NCI-H510A treated with DMSO at 0.1 percent for 48 hours (cell line): ENCODE data around the gene ATXN7L1.
"Not testable (repeated sequence)": the region's sequence is repeated elsewhere in the genome, so short reads cannot be mapped to it uniquely, and the experiment has no call there.

Experiments
- DNase-seq: peaks from one replicate; lab custom pipeline; 2025; lab: John Stamatoyannopoulos, UW

Gene ATXN7L1

DNA sequence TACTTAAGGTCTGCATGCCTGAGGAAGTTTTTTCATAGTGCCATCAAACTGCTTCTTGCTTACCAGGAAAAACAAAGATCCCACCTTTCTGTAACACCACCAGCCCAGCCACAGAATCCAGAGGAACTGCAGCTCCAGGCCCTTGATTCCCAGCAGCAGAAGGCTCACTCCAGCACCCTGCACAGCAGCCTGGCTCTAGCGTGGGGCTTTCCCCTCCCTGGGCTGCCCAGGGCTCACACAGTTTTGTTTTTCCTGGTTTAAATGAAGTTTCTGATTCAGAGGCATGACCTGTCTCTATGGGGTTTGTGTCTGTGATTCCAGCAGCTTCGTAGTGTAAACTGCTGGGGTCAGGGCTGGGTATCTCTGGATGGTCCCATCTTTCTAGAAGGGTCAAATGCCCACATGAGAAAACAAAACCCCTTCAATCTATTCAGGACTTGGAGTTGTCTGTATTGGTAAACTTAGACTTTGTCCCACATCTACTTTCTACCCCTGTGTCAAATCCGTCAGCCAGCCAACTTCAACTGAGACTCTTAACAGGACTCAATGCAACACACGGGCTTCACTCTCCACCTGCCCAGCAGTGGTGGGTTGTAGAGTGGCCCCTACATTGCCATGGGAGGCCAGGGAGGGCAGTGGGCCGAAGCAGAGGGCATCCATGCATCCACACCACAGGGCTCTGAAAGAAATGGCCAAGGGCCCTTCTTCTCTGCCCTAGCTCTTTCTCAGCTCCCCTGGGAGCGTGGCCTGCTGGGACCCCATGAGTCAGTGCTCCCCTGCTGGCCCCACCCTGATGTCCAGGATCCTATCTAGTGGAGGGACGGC is 73.6 kb downstream of the ATXN7L1 start:
- DNase-seq = no peak

DNA sequence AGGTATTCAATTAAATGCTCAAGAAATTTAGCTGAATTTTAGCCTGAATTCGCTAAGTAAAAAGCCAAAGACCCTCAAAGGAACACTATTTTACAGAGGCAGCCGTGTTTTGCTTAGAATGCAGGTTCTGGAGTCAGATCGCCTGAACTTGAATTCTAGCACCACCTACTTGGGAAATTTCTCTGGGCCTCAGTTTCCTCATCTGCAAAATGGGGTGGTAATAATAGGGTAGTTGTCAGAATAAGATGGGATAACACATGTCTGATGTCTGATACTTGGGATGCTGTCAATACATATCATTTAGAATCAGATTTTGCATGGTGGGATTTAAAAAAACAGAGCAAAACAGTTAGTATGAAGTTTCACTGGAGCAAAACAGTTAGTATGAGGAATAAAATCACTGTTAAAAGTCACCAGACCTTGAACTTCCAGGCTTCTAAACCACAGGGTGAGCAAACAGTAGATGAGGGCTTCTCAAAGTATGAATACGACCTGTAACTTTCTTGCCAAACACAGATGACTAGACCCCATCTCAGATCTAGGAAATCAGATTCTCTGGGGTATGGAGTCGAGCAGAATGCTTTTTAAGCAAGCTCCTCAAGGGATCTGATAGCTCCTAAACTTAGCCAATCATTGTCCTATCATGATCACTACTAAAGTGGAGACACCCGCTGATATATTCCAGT is 75.4 kb downstream of the ATXN7L1 start:
- DNase-seq = no peak

DNA sequence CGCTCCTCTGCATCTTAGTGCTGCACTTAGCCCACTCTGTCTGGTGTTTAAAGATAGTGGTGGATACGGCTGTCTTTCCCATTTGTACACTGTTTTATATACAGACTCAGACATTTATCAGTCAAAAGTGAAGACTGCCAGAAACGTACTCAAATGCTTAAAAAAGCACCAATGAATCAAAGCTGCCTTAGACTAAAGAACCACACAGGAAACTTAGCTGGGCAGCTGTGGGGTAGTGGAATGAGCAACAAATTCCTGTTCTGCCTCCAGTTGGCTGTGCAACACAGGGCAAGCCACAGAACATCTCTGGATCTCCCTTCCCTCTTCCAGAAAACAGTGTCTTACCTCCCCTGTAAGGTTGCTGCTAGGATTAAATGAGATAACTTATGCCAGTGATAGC is 76.0 kb downstream of the ATXN7L1 start:
- no peak for DNase-seq

DNA sequence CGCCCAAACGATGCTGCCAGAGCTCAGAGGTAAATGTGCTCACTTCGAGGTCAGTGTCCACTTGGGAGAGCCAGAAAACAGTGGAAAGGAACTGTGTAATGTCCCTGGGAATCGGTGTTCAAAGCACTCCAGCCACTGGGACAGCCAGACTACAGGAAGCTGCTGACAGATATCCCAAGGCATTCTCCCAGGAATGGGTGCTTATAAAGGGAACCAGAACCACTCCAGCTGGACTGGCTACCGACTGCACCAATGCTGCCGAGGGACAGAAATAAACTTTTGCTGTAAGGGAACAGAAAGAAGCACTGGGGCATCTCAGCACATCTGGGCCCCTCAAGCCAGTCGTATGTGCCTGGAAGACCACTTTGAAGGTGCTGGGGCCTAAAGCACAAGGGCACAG is 76.7 kb downstream of the ATXN7L1 start:
- no peak for DNase-seq

DNA sequence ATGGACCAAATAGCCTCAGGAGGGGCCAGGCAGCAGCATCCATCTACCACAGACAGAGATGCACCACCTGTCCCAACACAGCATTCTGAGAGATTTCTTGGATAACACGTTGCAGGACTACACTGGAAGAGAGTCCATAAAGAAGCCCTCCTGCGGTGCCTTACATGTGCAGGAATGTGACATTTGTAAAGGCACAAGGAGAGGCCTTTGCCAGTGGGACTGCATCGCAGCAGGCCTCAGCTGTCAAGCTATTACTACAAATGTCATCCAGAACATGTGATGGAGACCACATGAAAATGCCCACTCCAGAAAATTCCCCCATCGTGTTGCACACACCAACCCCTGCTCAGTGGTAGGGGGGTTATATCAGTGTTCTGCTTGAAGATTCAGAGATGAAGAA is 77.4 kb downstream of the ATXN7L1 start:
- DNase-seq = no peak

DNA sequence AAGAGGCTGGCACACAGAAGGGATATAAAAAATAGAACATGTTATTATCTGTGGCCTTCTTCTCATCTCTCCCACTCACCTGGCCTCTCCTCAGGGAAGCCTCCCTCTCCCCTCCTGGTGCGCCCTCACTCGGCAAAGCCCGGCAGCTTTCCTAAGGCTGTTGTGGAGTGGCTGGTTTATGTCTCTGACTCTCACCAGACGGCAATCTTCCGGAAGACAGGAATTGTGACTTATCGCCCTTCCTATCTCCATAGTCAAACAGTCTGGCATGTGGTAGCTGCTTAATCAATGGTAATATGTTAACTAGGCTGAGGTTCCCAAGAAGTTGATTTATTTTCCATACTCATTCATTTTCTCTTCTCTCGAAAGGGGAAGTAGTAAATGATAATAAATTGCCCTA is 78.7 kb downstream of the ATXN7L1 start:
- no peak for DNase-seq

DNA sequence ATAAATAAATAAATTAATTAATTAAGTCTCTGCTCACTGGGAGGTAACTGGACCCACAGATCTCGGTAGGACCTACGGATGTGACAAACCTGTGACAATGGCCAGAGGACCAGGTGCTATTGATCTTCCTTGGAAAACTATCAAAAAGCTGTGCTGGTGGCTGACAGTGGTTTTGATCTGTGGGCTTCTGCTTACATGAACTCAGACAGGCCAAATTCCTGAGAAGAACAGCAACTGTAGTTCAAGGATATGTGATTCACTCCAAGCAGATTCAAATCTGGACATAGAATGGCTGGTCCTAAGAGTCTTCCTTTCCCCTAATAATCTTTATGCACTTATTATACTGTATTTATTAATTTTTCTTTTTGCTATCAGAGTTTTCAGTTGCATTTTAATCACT is 80.0 kb downstream of the ATXN7L1 start:
- no peak for DNase-seq

DNA sequence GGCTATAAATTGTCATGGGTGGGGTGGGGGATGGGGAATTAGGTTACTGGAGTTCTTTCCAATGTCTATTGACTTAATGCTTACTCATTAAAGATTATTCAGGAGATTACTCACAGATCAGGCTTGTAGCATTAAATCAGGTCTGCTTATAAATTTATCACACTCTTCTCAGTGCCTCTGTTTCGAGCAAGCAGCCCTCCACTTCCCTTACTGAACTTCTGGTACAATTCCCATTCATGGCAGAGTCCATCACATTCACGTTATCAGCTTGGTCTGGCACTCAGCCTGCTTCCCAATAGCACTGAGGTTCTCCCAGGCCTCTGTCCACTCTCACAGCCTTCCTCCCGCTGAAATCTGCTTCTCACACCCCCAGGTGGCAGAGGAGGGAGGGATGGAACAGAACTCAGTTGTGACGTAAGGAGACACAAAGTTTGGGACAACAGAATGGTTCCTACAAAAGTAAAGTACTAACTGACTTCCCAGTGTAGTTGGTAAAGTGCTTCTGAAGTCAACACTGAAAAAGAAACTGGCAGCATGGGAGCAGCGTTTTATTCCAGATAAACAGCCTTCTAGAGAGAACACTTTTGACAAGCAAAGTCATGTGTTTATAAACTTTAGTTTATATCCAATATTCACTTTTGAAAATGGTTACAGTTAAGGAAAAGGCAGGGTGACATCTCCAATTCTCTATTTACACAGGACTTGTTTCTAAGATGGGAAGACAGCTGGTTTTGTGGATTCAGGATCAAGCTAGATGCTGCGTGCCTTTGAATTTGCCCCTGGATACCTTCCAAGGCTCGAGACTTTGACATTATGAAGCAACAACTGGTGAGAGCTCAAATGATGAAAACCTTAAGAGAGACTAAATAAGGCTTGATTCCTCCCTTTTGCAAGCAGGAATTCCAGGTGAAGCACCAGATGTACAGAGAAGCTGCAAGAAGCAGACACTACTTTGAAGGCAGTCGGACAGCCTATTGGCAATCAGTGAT is 81.4 kb downstream of the ATXN7L1 start:
- no peak for DNase-seq

DNA sequence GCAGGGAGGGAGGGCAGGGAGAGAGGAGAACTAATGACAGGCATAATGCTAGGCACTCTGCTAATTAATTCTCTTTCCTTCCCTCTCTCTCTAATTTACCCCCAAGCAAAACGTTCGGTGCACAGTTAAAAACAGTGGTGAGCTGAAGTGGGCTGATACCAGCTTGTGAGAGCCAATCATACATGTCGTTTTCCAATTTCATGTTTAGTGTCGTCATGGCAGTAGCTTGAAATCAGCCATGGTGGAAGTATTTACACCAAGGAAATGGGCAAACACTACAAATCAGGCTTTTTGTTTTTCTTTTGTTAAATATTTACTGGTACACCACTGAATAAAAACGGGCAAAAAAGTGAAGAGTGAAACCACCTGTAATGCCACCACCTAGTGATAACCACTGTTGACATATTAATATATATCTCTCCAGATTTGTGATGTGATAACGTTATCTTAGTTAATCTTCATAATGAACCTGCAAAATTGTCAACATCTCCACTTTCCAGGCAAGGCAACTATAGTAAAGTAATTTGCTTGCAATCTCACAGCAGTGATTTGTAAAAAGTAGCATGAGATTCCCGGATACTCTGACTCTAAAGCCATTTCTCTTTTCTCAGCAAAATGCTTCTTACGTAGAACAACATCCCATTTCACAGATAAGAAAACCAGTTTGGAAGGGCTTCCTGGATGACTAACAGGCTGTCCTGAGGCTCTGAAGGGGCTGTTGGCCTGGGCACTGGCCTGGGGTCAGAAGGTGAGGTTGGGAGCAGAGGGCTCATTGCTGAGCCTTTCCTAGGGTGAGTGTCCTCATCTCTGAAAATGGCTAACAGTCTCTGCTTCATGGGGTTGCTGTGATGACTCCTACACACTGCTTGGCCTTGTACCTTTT is 83.7 kb downstream of the ATXN7L1 start:
- DNase-seq = no peak

DNA sequence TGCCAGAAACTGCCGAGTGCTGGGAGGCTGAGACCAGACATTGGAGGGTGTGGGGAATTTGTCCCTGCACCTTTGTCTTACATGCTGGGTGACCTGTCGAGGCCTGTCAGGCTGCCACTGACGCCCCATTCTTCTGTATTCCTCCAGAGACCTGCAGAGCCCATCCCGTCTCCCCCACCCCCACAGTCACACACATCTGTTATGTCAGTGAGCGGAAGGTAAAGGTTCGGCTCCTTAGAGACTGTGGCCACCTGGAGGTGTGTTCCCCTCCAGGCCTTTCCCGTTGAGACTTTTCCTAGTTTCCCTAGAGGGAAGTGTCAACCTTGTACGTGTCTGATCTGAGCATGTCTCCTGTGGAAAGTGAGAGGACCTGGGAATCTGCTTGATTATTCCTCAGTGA is 84.5 kb downstream of the ATXN7L1 start:
- no peak for DNase-seq

DNA sequence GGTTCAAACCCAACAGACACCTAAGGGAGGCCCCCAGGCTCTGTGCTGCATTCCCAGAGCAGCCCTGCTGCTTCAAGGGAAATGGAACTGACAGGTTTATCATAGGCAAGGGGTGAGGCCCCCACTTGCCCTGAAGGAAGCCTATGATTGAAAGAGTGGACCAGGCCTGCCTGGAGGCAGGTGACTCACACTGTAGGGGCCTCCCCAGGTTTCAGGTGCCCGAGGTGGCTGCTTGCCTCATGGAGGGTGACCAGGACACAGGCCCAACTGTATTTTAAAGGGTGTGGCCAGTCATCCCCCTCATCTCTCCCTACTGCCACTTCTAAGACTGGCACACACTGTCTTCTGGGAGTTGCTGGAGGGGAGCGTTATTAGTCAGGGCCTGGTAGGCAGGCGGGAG is 85.4 kb downstream of the ATXN7L1 start:
- DNase-seq = no peak

DNA sequence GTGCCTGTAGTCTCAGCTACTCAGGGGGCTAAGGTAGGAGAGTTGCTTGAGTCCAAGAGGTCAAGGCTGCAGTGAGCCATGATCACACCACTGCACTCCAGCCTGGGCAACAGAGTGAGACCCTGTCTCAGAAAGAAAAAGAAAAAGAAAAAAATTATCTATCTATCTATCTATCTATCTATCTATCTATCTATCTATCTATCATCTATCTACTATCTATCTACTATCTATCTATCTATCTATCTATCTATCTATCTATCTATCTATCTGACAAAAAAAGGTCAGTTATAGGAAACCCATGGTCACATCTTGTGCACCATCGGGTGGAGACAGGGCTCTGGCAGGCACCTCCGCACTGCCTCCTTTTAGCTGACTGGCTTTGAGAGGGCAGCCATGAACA is 85.9 kb downstream of the ATXN7L1 start:
- not testable (repeated sequence) for DNase-seq

DNA sequence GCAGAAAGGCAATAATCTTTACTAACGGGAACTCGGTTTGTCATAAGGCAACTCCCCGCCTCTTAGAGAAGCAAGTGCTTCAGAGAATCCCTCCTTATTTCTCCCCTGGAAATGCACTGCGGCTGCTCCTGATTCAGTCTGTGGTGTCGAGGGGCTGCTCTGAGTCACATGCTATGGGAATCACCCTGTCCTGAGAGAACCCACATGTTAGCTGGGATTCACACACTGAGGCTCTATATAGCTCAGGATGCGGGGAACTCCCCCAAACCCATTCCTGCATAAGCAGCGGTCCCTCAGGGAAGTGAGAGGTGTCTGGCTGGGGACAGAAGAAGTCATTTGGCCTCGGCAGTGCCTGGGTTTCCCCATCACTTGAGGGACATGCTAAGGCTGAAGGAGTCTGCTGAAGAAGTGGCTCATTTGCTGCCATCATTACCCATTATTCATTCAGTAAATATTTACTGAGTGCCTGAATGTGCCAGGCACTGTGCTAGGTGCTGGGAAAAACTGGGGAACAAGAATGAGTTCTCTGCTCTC is 87.5 kb downstream of the ATXN7L1 start:
- DNase-seq = no peak

DNA sequence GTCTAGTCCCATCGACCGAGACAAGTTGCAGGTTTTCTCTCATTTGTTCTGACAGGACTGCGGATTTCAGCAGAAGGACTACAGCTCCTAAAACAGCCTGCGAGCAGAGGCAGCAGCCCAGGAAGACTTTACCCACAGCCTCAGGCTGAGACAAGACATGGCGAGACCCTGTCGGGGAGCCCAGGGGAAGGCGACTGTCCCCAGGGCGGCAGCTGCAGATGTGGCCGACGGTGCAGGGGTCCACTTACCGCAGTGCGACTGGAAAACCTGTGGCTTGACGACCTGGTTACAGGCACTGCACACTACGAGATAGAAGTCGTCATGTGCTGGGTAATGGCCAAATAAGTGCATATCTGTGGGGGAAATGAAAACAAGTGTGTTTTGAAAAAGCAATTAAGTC is 88.0 kb downstream of the ATXN7L1 start:
- DNase-seq = no peak

DNA sequence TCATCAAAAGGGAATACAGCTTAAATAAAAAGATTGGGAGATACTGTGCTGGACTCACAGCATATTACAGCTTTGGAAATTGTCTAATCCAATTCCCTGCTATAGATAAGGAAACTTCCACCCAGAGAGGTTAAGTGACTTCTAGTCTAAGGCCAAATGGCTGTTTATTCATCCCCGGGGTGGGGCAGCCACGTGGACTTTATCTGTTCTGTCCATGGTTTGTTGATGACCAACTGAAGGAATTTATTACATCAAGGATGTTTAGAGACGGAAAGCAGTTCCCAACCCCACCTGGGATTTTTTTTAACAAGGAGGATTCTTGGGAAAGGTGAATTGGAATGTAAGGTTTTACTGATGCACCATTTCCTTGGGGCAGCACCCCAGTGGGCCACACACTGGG is 88.6 kb downstream of the ATXN7L1 start:
- no peak for DNase-seq

DNA sequence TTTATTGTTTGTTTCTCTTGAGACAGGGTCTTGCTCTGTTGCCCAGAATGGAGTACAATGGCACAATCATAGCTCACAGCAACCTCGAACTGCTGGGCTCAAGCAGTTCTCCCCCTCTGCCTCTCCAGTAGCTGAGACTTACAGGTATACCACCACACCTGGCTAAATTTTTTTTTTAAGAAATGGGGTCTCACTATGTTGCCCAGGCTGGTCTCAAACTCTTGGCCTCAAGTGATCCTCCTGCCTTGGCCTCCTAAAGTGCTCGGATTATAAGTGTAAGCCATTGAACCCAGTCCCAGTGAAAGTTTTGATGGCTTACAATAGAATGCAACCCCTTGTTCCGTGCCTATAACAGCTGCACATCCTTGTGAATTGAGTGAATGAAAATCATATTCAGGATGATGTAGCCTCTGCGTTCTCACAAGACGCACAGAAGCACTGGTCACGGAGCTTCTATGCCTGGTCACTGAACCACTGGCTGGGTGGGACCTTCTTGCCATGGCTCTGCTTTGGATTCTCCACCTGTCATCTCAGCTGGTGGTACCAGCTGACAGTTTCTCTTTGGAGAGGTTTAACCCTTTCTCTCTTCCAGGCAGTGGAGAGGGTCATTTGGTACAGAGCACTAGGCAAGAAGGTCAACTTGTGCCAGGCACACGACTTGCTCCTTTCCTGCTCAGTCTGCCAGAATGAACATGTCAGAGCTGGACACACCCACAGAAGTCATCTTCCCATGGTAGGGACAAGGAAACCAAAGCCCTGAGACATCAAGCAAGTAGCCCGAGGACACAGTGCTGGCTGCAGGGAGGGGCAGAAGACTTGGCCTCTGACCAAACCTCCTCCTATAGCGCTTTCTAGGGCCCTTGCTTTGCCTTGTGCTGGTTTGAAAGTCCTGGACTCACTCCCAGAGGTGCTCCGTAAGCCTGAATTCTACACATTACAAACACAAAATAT is 89.6 kb downstream of the ATXN7L1 start:
- DNase-seq = no peak

DNA sequence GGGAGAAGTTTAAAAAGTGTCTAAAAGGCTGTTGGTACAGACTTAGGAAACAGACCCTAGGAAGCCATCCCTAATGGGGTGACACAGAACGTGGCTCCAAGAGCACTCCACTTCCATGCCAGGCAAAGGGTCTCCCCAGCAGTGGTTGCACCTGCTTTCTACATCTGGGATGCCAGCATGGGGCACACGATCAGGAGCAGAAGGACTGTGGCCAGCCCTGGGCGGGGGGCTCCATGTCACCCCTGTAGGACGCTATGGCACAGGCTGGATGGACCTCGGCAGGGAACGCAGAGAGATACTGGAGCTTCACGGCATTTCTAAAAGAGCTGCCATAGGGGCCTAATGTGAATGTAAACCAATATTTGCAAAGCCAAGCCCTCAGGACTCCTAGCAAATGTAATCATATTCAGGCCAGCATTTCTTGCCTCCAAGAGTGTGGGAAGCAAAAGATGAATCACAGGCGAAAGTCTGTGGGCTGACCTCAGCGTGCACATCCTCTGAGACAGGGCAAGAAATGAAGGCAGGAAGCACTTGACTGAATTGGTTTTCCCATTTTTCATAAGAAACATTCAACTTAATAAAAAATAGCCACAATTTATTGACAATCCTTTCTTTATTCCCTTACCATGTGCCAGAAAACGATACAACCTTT is 93.9 kb downstream of the ATXN7L1 start:
- no peak for DNase-seq

DNA sequence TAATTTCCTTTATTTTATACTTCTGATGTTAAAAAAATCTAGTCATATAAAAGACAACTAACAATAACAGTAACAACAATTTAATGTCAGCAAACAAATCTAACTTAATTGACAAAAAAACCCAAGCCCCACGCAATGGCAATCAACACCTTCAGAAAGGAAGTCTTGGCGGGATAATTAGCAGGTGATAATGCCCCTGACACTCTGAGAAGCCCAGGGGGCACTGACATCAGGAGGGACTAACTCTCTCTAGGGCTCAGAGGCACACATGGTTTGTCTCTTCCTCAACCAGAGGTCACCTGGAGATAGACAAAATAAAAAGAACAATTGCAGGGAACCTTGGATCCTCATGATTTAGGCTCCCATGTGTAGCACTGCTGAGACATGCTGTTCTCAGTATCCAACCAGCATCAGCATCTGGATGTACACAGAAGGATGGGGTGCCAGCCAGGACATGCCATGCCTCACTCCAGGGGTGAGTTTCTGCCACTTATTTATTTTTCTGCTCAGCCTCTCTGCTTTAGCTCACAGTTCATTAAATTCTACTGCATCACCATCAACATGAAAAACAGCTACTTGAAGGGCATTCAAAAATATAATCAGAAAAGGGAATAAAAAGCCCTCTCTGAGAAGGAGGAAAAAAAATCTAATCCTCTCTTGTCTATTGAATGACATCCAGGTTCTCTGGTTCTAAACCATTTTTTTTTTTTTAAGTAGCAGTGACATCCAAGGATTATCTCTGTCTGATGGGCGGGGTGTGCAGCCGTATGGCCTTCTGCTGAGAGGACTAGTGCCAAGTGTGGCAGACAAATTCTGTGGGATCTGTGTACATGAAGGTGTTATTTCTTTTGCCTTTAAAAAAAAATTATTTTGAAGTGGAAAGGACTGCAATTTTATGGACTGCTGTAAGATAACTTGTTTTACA is 96.3 kb downstream of the ATXN7L1 start:
- DNase-seq = no peak
